GM12801 (cell line): ENCODE data around the gene TMEM151B.

Source experiments
- TF ChIP-seq, protein P1 (sequence below): IDR thresholded peaks from one replicate; pipeline ENCODE4 v1.5.1; 2011; ENCODE audit warnings: control low read depth; ENCODE audit not compliant: insufficient read length; ENCODE audit errors: extremely low read depth

Gene TMEM151B

GRCh38 chr6:44269921-44270525 lies at the start of gene TMEM151B:
Gene TMEM151B (plus strand): TSS chr6:44270450. CDS start chr6:44270743, 293 bp downstream.
- TF ChIP-seq, protein P1, sequence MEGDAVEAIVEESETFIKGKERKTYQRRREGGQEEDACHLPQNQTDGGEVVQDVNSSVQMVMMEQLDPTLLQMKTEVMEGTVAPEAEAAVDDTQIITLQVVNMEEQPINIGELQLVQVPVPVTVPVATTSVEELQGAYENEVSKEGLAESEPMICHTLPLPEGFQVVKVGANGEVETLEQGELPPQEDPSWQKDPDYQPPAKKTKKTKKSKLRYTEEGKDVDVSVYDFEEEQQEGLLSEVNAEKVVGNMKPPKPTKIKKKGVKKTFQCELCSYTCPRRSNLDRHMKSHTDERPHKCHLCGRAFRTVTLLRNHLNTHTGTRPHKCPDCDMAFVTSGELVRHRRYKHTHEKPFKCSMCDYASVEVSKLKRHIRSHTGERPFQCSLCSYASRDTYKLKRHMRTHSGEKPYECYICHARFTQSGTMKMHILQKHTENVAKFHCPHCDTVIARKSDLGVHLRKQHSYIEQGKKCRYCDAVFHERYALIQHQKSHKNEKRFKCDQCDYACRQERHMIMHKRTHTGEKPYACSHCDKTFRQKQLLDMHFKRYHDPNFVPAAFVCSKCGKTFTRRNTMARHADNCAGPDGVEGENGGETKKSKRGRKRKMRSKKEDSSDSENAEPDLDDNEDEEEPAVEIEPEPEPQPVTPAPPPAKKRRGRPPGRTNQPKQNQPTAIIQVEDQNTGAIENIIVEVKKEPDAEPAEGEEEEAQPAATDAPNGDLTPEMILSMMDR: no peak

DNA sequence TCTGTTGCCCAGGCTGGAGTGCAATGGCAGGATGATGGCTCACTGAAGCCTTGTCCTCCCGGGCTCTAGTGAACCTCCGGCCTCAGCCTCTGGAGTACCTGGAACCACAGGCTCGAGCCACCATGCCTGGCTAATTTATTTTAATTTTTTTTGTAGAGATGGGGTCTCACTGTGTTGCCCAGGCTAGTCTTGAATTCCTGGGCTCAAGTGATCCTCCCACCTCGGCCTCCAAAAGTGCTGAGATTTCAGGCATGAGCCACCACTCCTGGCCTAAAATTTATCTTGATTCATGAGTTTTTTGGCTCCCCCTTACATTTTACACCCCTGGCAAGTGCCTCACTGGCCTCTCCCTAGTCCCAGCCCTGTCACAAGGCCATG lies 49.3 kb upstream of the TMEM151B start:
- TF ChIP-seq, protein P1: no peak

- TF ChIP-seq, protein P1: no peak
Measured at GRCh38 chr6:44221291-44221960, 48.8 kb upstream of the TMEM151B start.

DNA sequence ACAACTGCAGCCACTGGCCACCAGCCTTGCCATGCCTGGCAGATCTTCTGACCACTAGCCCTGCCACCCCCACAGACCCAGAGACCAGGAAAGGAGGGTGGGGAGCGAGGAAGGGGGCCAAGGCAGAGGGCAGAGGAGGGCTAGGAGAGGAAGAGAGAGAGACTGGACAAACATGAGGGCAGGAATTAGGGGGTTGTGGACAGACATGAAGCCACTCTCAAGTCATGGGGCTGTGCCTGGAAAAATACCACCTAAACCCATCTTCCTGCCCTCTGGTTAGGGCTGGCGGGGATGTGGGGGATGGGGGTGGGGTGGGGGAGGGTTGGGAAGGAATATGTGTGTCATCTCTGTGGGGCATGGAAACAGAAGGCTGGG lies 48.3 kb upstream of the TMEM151B start:
- TF ChIP-seq, protein P1: no peak

- TF ChIP-seq, protein P1: no peak
Measured at GRCh38 chr6:44222486-44223318, 47.5 kb upstream of the TMEM151B start.

- TF ChIP-seq, protein P1: no peak
Measured at GRCh38 chr6:44223319-44224028, 46.8 kb upstream of the TMEM151B start, which contains the start of gene SLC29A1. Gene SLC29A1 (plus strand): TSS chr6:44223595. CDS start chr6:44227314, 3,719 bp downstream.
